Stomach (tissue), 9 donors: ENCODE results near the gene FREM2. TPM values are rescaled to one million over a fixed set of nuclear protein-coding genes. Genes with fewer than 3 reads are reported as not detected.

Source experiments
- DNase-seq, 2 donors: peaks; one replicate each; pipeline versions ENCODE4 v3.0.0 to v3.0.0-alpha.2; 2013 to 2019
- H3K27ac ChIP-seq, 5 donors: fragments of 200-600 bp in 4 of 5; sonication (generic) in 4 of 5; one replicate each; pipeline ENCODE4 v1.5.1; 2013 to 2019; ENCODE audit warnings: mild to moderate bottlenecking in 1 of 5, moderate library complexity in 1 of 5
- H3K27me3 ChIP-seq, 3 donors: fragments of 200-600 bp; sonication (generic); one replicate each; pipeline ENCODE4 v1.5.1; 2017 to 2019; ENCODE audit warnings: mixed run types in 1 of 3
- H3K36me3 ChIP-seq, 4 donors: fragments of 200-600 bp; sonication (generic); 1 replicate in 3 of 4; 2 replicates in 1 of 4; pipeline ENCODE4 v1.5.1; 2016 to 2019
- H3K4me1 ChIP-seq, 4 donors: fragments of 200-600 bp; sonication (generic); one replicate each; pipeline ENCODE4 v1.5.1; 2016 to 2019
- H3K4me3 ChIP-seq, 4 donors: fragments of 200-600 bp; sonication (generic) in 3 of 4; one replicate each; pipeline ENCODE4 v1.5.1; 2016 to 2019; ENCODE audit warnings: mild to moderate bottlenecking in 1 of 4
- H3K9me3 ChIP-seq, 4 donors: fragments of 200-600 bp; sonication (generic); one replicate each; pipeline ENCODE4 v1.5.1; 2016 to 2019
- EP300 ChIP-seq: sonication (generic); formaldehyde crosslinking; IDR thresholded peaks from one replicate; pipeline ENCODE4 v1.6.1; 2017; ENCODE audit warnings: antibody characterized with exemption
- POLR2A ChIP-seq, 4 donors: fragments of 450-650 bp; IDR thresholded peaks; one replicate each; pipeline ENCODE4 v1.6.1; 2016; ENCODE audit warnings: antibody characterized with exemption in 4 of 4, control low read depth in 2 of 4, mild to moderate bottlenecking in 1 of 4, moderate library complexity in 1 of 4
- POLR2AphosphoS5 ChIP-seq, 3 donors: sonication (generic); formaldehyde crosslinking; IDR thresholded peaks; one replicate each; pipeline ENCODE4 v1.6.1; 2016; ENCODE audit warnings: antibody characterized with exemption in 3 of 3
- WGBS, 5 donors: extraction: QIAGEN DNeasy Blood & Tissue Kit in 3 of 5; methylation state at CpG; one replicate each; pipeline versions ENCODE4 v1.1.5 to v1.1.7; 2013 to 2018; 5-methylcytosine and 5-hydroxymethylcytosine counted together
- intact Hi-C: fragments of 100-400 bp; cut with DNase I; formaldehyde crosslinking; loops from one replicate; pipeline ENCODE4 v1.15.1; 2023; ENCODE audit warnings: low total_unique reads
- polyA plus RNA-seq, 3 donors: library from polyadenylated mRNA; stranded (reverse); fragments of 200-250 nt; gene quantifications; one replicate each; pipeline ENCODE4 v1.2.3, GENCODE V29; 2013
- total RNA-seq, 5 donors: library from RNA; depleted of rRNA; stranded (reverse); fragments of >200 nt; gene quantifications; one replicate each; pipeline versions ENCODE4 v1.1.0 to v1.2.3, GENCODE V29; 2014 to 2016
- TF ChIP-seq, protein P1 (sequence below), 7 experiments: fragments of 450-650 bp in 4 of 7; fragments of 200-600 bp in 3 of 7; sonication (generic) in 3 of 7; IDR thresholded peaks; one replicate each; pipeline ENCODE4 v1.5.1; 2016 to 2019; ENCODE audit warnings: antibody characterized with exemption in 7 of 7, control low read depth in 2 of 7, mild to moderate bottlenecking in 1 of 7
- donor health status: healthy with polysubstance abuse.
- donor health status: Bipolar disorder and iron deficiency.
- donor health status: healthy.

The FREM2 gene
- total and polyA plus RNA-seq, 8 donors: 0.37 to 18.0 (median 1.3) TPM

DNA sequence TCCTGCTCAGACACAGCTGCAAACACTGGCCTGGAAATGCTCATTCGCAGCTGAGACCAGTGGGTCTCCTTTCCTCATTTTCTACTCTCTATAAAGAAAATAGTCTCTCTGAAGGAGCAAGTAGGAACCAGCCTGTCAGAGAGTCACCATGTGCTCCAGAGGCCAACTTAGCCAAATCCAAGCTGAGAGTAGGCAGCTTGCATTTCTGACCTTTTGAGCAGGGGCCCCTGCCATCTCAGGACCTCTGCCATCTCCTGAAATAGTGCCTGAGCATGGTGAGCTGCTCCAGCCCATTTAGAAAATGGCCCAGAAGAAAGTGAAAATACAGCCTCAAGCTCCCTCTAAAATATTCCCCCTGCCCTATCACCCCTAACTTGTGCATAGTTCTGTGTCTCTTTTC, 208.2 kb downstream of the FREM2 start:
- Histone ChIP-seq H3K27ac (no peak overlapping the region), H3K9me3 (peaks cover 0 to 7% (median 0%) of the 10 kb centered on the region in 4 donors), H3K27me3 (no peaks in the 10 kb centered on the region), H3K36me3 (no peaks in the 10 kb centered on the region), H3K4me1 (no peaks in the 10 kb centered on the region), H3K4me3 (no peak overlapping the region)
- 90 to 100% (median 95%) methylated on average over 1 of the region's 1 CpG for WGBS, 5 donors
- no peak for TF ChIP-seq POLR2AphosphoS5 (IDR thresholded peaks at IDR 0.05)
- TF ChIP-seq, protein P1, sequence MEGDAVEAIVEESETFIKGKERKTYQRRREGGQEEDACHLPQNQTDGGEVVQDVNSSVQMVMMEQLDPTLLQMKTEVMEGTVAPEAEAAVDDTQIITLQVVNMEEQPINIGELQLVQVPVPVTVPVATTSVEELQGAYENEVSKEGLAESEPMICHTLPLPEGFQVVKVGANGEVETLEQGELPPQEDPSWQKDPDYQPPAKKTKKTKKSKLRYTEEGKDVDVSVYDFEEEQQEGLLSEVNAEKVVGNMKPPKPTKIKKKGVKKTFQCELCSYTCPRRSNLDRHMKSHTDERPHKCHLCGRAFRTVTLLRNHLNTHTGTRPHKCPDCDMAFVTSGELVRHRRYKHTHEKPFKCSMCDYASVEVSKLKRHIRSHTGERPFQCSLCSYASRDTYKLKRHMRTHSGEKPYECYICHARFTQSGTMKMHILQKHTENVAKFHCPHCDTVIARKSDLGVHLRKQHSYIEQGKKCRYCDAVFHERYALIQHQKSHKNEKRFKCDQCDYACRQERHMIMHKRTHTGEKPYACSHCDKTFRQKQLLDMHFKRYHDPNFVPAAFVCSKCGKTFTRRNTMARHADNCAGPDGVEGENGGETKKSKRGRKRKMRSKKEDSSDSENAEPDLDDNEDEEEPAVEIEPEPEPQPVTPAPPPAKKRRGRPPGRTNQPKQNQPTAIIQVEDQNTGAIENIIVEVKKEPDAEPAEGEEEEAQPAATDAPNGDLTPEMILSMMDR (IDR thresholded peaks at IDR 0.05): no peak
- no peak for TF ChIP-seq EP300
- no peak for TF ChIP-seq POLR2A (IDR thresholded peaks at IDR 0.05)
- intact Hi-C loops: no loop called here
- DNase-seq: no peak

DNA sequence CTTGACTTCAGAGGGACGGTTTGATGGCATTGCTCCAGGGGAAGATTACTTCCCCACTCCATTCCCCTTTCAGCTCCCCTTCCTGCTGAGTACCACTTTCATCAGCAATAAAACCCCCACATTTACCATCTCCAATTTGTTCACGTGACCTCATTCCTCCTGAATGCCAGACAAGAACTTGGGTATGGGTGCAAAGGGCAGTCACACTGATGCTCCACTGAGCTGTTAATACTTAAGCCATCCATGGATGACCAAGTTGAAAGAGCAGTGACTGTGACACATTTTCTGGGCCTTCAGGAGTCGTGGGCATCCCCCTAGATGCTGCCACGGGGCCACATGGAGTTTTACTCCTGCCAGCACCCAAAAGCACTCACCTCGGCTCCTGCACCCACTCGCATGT, 210.6 kb downstream of the FREM2 start:
- intact Hi-C loops: no loop called here
- no peaks in the 10 kb centered on the region for H3K36me3 ChIP-seq
- H3K27ac ChIP-seq: no peak overlapping the region
- 83 to 88% (median 86%) methylated on average over 6 of the region's 6 CpGs for WGBS, 5 donors
- TF ChIP-seq POLR2AphosphoS5 (IDR thresholded peaks at IDR 0.05): no peak
- TF ChIP-seq, protein P1 (IDR thresholded peaks at IDR 0.05): no peak
- no peak for TF ChIP-seq POLR2A (IDR thresholded peaks at IDR 0.05)
- no peak for TF ChIP-seq EP300
- DNase-seq: no peak
- no peaks in the 10 kb centered on the region for H3K4me1 ChIP-seq
- H3K4me3 ChIP-seq: no peak overlapping the region
- no peaks in the 10 kb centered on the region for H3K27me3 ChIP-seq
- H3K9me3 ChIP-seq: peaks cover 0 to 7% (median 0%) of the 10 kb centered on the region in 4 donors

DNA sequence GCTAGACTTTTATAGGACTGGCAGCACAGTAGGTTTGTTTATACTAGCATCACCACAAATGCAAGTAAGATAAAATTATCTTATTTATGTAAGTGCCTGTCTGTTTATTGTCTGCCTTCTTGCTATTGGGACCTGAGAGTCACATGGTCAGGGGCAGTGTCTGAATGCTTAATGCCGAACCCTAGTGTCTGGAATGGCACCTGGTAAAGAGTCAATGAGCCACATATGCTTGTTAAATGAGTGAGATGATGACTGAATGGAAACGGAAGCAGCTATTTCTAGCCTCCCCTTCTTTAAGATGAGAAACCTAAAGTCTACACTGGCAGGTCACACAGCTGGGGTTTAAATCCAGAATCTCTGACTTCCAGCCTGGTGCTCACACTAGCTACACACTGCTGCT, 211.6 kb downstream of the FREM2 start:
- Histone ChIP-seq H3K9me3 (peaks cover 0 to 7% (median 0%) of the 10 kb centered on the region in 4 donors), H3K27me3 (no peaks in the 10 kb centered on the region), H3K36me3 (no peaks in the 10 kb centered on the region), H3K4me1 (no peaks in the 10 kb centered on the region), H3K4me3 (no peak overlapping the region), H3K27ac (no peak overlapping the region)
- WGBS, 5 donors: 49 to 69% (median 54%) methylated on average over 2 of the region's 2 CpGs
- DNase-seq: no peak
- TF ChIP-seq EP300 (no peak), POLR2AphosphoS5 (IDR thresholded peaks at IDR 0.05) (no peak), POLR2A (IDR thresholded peaks at IDR 0.05) (no peak)
- TF ChIP-seq, protein P1 (IDR thresholded peaks at IDR 0.05): no peak
- intact Hi-C loops: no loop called here

GRCh38 chr13:38899571-38899970, 212.7 kb downstream of the FREM2 start:
- Histone ChIP-seq H3K36me3 (no peaks in the 10 kb centered on the region), H3K9me3 (peaks cover 0 to under 1% (median 0%) of the 10 kb centered on the region in 4 donors), H3K27me3 (no peaks in the 10 kb centered on the region), H3K4me3 (no peak overlapping the region), H3K27ac (no peak overlapping the region), H3K4me1 (no peaks in the 10 kb centered on the region)
- 82 to 87% (median 86%) methylated on average over 4 of the region's 4 CpGs for WGBS, 5 donors
- DNase-seq: no peak
- intact Hi-C loops: no loop called here
- TF ChIP-seq POLR2AphosphoS5 (IDR thresholded peaks at IDR 0.05) (no peak), POLR2A (IDR thresholded peaks at IDR 0.05) (no peak), EP300 (no peak)
- TF ChIP-seq, protein P1 (IDR thresholded peaks at IDR 0.05): no peak
